ENCODE measurements around the gene AQR. TPM values are rescaled to one million over a fixed set of nuclear protein-coding genes. Genes with fewer than 3 reads are reported as not detected.

The AQR gene
- total and polyA plus RNA-seq, 12 donors, result 10.2 to 43.4 (median 28.3) TPM

GRCh38 chr15:34804113-34804512 lies 165.4 kb downstream of the AQR start:
- no peaks in the 10 kb centered on the region for H3K27me3 ChIP-seq
- no peak for TF ChIP-seq POLR2A (IDR thresholded peaks at IDR 0.05)
- TF ChIP-seq CTCF (IDR thresholded peaks at IDR 0.05), result no peak
- H3K4me3 ChIP-seq, result no peak overlapping the region
- no peaks in the 10 kb centered on the region for H3K36me3 ChIP-seq (replicated peaks in 1 of 2)
- H3K9me3 ChIP-seq (replicated peaks in 1 of 3), result no peaks in the 10 kb centered on the region
- 68 to 87% (median 75%) methylated on average over 2 of the region's 2 CpGs for WGBS, 4 donors
- no peaks in the 10 kb centered on the region for H3K4me1 ChIP-seq (replicated peaks in 1 of 2)
- intact Hi-C loops (cut with DNase I), result no loop called here
- no peak overlapping the region for H3K27ac ChIP-seq
- no peak for DNase-seq

GRCh38 chr15:34802803-34803750 lies 166.5 kb downstream of the AQR start:
- H3K36me3 ChIP-seq (replicated peaks in 1 of 2), result no peaks in the 10 kb centered on the region
- 87 to 88% (median 88%) methylated on average over 7 of the region's 7 CpGs for WGBS, 4 donors
- H3K27me3 ChIP-seq, result no peaks in the 10 kb centered on the region
- TF ChIP-seq CTCF (IDR thresholded peaks at IDR 0.05), result no peak
- TF ChIP-seq POLR2A (IDR thresholded peaks at IDR 0.05), result no peak
- H3K9me3 ChIP-seq (replicated peaks in 1 of 3), result no peaks in the 10 kb centered on the region
- no peak overlapping the region for H3K27ac ChIP-seq
- H3K4me1 ChIP-seq (replicated peaks in 1 of 2), result no peaks in the 10 kb centered on the region
- intact Hi-C loops (cut with DNase I), result no loop called here
- no peak overlapping the region for H3K4me3 ChIP-seq
- no peak for DNase-seq

GRCh38 chr15:34802371-34802770 lies 167.2 kb downstream of the AQR start:
- no peaks in the 10 kb centered on the region for H3K36me3 ChIP-seq (replicated peaks in 1 of 2)
- no peaks in the 10 kb centered on the region for H3K4me1 ChIP-seq (replicated peaks in 1 of 2)
- H3K9me3 ChIP-seq (replicated peaks in 1 of 3), result no peaks in the 10 kb centered on the region
- H3K27me3 ChIP-seq, result no peaks in the 10 kb centered on the region
- H3K27ac ChIP-seq, result no peak overlapping the region
- TF ChIP-seq CTCF (IDR thresholded peaks at IDR 0.05), result no peak
- no peak for TF ChIP-seq POLR2A (IDR thresholded peaks at IDR 0.05)
- H3K4me3 ChIP-seq, result no peak overlapping the region
- WGBS, 4 donors, result 92 to 97% (median 95%) methylated on average over 1 of the region's 1 CpG
- intact Hi-C loops (cut with DNase I), result no loop called here
- no peak for DNase-seq

Other genes with a start within 250 kb of the AQR start
- gene GJD2, start 214.7 kb downstream of the AQR start, total RNA-seq, result 1 to 10 TPM in 3 of 9 donors, under 1 TPM in 2, not detected in 4; 0.33 to 3.5 (median 2.0) TPM
- gene GJD2, start 214.7 kb downstream of the AQR start, polyA plus RNA-seq, result 1 to 10 TPM; 1.1 to 9.1 (median 2.3) TPM
- under 1 TPM in 6 of 9 donors, not detected in 3; 0.11 to 0.81 (median 0.48) TPM for gene ACTC1, start 174.2 kb downstream of the AQR start, total RNA-seq
- gene ACTC1, start 174.2 kb downstream of the AQR start, polyA plus RNA-seq, result 1 to 10 TPM; 1.2 to 7.3 (median 6.4) TPM
- gene ZNF770, start 18.5 kb upstream of the AQR start, total RNA-seq, result 10 to 100 TPM; 15.4 to 37.6 (median 32.7) TPM
- gene ZNF770, start 18.5 kb upstream of the AQR start, polyA plus RNA-seq, result 10 to 100 TPM in 2 of 3 donors, 1 to 10 TPM in 1; 7.3 to 37.0 (median 10.8) TPM
- gene NANOGP8, start 115.6 kb upstream of the AQR start, total RNA-seq, result 1 to 10 TPM in 2 of 9 donors, under 1 TPM in 3, not detected in 4; 0.28 to 1.2 (median 0.61) TPM
- not detected for gene NANOGP8, start 115.6 kb upstream of the AQR start, polyA plus RNA-seq